Hindlimb muscle (tissue), 1 donor: ENCODE results near the gene MYBL2. TPM values are rescaled to one million over a fixed set of nuclear protein-coding genes. Genes with fewer than 3 reads are reported as not detected.
"Not testable (repeated sequence)": the region's sequence is repeated elsewhere in the genome, so short reads cannot be mapped to it uniquely, and the experiment has no call there.

ENCODE experiments used
- DNase-seq: peaks from one replicate; pipeline ENCODE4 v3.0.0-alpha.2; 2013
- polyA plus RNA-seq: library from polyadenylated mRNA; unstranded; fragments of 120-200 nt; gene quantifications from one replicate; pipeline ENCODE4 v1.2.1, GENCODE V29; 2013; ENCODE audit not compliant: insufficient read length

MYBL2 gene
- 12.8 TPM for polyA plus RNA-seq

DNA sequence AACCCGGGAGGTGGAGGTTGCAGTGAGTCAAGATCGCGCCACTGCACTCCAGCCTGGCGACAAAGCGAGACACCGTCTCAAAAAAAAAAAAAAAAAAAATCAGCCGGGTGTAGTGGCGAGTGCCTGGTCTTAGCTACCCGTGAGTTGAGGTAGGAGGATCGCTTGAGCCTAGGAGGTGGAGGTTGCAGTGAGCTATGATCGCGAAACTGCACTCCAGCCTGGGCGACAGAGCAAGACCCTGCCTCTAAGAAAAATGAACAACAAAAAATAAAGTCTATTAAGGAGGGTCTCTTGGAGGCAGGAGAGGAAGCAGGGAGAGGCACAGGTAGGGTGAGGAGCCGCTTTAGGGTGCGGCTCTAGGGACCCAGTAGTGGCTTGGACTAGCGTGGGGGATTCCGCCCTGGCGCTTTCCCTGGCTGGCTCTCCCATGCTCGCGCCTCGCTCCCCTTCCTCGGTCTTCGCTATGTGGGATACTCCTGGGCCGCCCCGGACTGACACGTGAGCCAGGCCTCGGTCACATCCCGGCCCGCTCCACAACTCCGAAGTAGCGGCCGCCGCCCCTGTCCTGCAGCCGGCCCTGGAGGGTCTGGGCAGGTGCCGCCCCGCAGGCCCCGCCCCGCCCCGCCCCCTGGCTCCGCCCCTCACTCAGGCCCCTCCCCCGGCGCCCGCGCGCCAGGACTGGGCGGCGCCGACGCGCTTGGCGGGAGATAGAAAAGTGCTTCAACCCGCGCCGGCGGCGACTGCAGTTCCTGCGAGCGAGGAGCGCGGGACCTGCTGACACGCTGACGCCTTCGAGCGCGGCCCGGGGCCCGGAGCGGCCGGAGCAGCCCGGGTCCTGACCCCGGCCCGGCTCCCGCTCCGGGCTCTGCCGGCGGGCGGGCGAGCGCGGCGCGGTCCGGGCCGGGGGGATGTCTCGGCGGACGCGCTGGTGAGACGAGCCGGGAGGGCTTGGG is at the start of gene MYBL2:
Gene MYBL2 (plus strand): TSS at position 739 of the 953 bp plus-strand sequence. CDS start 170 bp downstream, at position 909.
- DNase-seq, result peak; percentile 52

DNA sequence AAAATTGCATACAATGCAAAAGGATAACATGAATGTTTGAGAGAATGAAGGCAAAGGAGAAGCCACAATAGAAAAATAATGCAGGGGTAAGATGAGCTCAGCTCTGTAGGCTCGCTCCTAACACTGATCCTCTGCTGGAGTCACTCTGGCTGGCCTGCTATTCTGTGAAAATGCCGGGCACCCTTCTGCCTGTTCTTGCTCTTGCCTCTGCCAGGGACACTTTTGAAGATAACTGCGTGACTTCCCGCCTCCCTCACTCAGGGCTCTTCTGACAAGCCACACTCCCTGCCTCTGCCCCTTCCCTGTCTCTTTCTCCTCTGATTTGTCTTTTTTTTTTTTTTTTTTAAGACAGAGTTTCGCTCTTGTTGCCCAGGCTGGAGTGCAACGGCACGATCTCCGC is 35.3 kb upstream of the MYBL2 start:
- no peak for DNase-seq

DNA sequence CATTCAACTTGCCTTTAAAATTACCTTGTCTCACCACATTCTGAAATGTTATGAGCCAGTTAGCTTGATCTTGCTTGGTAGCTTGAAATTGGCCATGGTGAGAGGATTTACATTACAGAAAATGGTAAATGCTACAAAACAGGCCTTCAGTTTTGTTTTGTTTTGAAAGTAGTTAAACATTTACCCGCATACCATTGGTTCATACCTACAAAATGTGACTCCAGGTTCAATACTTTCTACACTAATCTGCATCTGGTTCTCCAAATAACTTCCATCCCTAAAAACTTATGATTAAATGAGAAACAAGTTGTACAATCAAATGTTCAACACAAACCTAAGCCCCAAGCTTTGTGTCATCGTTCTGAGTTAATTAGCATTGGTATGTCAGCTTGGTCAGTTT is 30.5 kb upstream of the MYBL2 start:
- DNase-seq, result no peak

GRCh38 chr20:43642548-43642947 is 24.4 kb upstream of the MYBL2 start:
- DNase-seq, result no peak

DNA sequence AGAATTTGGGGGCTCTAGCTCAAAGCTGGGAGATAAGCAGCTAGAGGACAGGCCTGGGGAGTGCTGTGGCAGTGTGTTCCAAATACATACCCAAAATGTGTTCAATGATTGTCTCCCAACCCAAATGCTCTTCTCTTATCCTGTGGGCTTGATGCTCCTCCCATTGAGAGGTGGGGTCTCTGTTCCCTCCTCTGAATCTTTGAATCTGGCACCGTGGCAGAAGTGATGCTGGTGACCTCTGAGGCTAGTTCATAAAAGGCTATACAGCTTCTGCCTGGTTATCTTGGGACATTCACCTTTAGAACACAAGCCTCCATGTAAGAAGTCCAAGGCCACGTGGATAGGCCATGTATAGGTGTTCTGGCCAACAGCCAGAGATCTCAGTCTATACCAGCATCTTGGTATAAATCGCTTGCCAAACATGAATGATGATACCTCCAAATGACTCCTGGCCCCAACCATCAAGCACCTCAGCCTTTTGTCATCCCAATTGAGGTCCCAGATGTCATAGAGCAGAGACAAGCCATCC is 15.9 kb upstream of the MYBL2 start:
- DNase-seq, result no peak

- DNase-seq, result not testable (repeated sequence)
These were observed 15.2 kb upstream of the MYBL2 start for GRCh38 chr20:43651650-43652184.

DNA sequence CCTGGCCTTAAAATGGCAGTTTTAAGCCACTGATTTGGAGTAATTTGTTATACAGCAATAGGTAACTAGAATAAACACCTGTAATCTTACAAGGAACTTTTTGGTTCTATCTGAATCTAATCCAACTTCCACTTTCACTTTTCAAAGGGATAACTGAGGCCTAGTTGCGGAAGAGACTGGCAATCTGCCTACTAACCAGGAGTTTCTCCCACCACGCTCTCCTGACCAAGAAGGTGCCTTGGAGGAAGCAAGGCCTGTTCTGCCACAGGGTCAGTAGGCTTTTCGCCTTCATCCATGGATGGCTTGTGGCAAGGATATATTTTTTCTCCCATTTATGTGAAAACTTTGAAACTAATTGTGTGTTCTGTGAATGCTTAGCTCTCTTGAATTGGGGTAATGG is 12.9 kb upstream of the MYBL2 start:
- no peak for DNase-seq

- DNase-seq, result not testable (repeated sequence)
These were observed 11.7 kb upstream of the MYBL2 start for GRCh38 chr20:43655176-43655575.

- no peak for DNase-seq
These were observed 11.0 kb upstream of the MYBL2 start for GRCh38 chr20:43655937-43656336.

GRCh38 chr20:43658069-43658722 is 8.7 kb upstream of the MYBL2 start:
- no peak for DNase-seq

DNA sequence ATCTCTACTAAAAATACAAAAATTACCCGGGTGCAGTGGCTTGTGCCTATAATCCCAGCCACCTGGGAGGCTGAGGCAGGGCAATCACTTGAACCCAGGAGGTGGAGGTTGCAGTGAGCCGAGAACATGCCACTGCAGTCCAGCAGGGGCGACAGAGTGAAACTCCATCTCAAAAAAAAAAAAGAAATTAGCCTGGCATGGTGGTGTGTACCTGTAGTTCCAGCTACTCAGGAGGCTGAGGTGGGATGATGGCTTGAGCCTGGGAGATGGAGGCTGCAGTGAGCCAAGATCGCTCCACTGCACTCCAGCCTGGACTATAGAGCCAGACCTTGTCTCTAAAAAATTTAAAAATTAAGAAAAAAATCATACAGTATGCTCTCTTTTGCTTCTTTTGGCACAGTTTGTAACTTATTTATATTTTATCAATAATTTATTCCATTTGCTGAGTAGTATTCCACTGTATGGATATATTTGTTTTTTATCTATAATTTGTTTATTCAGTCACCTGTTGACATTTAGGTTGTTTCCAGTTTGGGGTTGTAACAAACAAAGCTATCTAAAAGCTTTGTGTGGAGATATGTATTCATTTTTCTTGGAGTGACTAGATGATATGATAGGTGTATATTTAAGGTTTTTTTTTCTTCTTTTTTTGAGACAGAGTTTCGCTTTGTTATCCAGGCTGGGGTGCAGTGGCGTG is 8.0 kb upstream of the MYBL2 start:
- DNase-seq, result no peak

DNA sequence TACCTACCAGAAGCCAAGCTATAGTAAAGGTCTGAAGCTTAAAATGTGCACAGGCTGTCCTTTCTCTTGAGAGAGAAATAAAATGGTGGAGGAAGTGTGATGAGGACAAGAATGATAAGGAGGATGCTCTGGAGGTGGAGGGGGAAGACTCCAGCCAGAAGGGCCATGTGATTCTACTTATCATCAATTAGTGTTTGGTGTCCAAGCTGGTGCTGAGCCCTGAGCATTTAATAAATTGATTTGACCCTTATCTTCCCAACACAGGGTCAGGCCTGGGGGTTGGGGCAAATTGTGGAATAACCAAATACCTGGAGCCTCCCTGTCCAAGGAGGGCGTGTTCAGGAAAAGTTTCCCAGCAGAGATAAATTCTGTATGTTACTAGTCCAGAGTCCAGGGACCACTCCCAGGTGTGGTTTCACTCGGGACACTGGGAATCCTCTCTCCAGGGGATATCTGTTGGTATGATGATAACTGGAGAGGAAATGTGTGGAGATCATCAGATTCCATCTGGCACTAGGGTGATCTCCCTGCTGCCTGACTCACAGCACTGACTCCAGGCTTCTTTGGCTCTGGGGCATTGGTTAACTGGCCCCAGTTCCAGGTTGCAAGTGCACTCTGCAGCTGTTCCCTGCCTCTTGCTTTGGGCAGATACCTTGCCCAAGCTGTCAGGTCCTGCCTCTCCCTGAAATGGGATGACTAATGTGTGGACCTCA is 3.8 kb upstream of the MYBL2 start:
- no peak for DNase-seq

- no peak for DNase-seq
These were observed 1.3 kb upstream of the MYBL2 start for GRCh38 chr20:43665466-43666176.

DNA sequence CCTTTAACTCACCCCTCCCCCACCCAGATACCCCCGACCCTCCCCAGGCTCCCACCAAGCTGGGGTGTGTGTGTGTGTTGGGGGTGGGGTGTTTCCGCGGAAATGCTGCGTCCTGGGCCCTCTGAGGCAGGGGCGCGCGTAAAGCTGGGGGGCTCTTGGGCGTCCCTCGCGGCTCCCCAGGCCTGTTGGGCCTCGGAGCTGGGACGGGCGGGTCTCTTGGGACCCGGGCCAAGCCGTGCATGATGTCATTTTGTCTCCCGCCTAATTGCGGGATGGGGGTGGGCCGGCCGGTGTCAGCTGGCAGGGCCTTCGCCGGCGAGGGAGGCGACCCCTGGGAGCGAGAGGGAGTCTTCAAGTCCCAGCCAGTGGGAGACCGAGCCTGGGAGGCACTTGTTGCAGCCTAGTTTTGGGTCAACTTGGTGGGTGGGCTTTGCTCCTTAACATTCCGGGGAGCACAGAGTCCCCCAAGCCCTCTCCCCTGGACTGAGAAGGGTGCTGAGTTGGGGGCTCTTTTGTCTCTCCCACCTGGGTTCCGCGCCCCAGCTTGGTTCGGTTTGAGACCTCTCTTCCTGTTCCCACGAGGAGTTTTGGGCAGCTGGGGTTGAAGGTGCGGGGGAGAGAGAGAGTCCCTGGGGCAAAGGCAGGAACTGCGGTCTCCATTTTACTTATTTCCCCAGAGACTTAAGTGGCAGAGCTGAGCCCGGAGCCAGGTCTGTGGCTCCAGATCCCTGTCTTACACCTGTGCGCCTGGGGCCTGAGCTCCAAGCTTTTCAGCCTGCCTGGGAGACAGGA is 623 bp downstream of the MYBL2 start:
- no peak for DNase-seq

GRCh38 chr20:43669332-43669731 is 2.4 kb downstream of the MYBL2 start:
- DNase-seq, result no peak

DNA sequence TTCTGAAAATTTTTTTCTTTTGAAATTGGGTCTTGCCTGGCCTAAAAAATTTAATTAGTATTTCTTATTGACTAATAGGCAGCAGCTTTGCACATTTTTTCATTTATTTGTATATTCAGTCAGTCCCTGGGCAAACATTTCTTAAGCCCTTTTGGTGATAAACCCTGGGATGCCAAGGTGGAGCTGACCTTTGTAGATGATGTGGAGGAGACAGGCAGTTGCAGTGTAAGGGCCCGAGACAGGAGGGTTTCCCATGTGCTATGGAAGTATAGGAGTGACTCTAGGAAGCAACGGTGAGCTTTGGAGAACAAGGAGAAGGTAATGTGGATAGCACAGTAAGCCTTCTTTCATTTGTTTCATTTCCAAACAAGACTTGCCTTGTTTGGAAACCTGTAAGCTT is 3.5 kb downstream of the MYBL2 start:
- DNase-seq, result no peak

DNA sequence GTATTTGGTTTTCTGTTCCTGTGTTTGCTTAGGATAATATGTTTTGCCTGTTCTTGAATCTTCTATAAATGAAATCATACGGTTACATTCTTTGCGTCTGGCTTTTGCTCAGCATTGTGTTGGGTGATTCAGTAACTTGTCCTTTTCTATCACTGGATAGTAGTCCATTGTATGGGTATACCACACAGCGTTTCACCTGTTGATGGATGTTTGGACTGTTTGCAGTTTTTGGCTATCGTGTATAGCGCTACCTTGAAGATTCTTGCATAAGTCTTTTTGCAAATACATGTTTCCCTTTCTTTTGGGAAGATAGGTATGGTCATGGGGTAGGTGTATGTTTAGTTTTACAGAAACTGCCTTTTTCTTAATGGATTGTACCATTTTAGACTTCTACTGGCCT is 9.5 kb downstream of the MYBL2 start:
- no peak for DNase-seq

DNA sequence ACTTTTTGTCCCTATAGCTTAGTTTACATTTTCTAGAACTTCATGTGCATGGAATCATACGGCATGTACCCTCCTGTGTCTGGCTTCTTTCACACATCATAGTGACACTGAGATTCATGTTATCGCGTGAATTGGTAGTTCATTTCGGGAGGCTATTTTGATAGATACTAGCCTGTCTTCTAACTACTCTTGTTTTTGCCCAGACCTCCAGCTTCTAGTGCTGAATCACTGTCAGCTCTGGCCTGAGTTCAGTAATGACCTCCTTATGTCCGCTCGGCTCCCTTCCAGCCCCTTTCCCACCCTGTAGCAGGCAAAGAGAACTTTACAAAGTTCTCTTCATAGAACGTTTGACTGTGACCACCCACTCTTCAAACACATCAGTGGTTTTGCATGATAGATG is 14.1 kb downstream of the MYBL2 start:
- DNase-seq, result no peak

DNA sequence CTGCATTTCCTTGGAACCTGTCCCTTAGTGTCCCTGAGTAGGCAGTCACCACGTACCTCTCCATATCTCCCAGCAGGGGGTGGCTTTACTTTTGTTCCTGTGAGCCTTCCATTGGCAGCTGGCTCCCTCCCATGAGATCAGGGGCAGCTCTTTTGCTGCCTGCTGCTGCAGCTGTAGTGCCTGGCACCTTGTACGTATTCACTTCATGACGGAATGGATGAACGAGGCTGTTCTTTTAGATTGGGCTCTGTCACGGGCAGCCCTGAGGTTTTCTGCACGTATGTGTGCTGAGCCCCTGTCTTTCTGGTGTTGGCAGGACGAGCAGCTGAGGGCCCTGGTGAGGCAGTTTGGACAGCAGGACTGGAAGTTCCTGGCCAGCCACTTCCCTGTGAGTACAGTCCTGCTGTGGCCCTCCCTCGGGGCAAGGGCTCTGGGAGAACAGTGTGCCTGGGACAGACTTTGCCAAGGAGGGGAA is 14.6 kb downstream of the MYBL2 start:
- no peak for DNase-seq

GRCh38 chr20:43681991-43682410 is 15.1 kb downstream of the MYBL2 start:
- no peak for DNase-seq
